ENCODE data around the gene CXorf51B.
"Not testable (repeated sequence)": the region's sequence is repeated elsewhere in the genome, so short reads cannot be mapped to it uniquely, and the experiment has no call there.

GRCh38 chrX:146809471-146809870 lies at the start of gene CXorf51B:
- TF ChIP-seq CTCF (IDR thresholded peaks at IDR 0.05; ENCODE audit: insufficient read depth, low read depth, low read length); EZH2 (IDR thresholded peaks at IDR 0.05; ENCODE audit: insufficient read depth, low read length): not testable (repeated sequence)

All from astrocyte (in vitro differentiated cells and primary cell).